GM12878 (cell line): ENCODE measurements around the gene GLIPR1L1.

Source experiments
- BHLHE40 ChIP-seq, 2 experiments: fragments of 450-650 bp in 1 of 2; IDR thresholded peaks; 2 replicates each; pipeline ENCODE4 v1.6.1; 2011 to 2017; ENCODE audit warnings: low read depth in 2 of 2, borderline replicate concordance in 1 of 2, improper control_type of control experiment in 1 of 2, low read length in 1 of 2, mild to moderate bottlenecking in 1 of 2
- CTCF ChIP-seq, 3 experiments: IDR thresholded peaks in 2 of 3; conservative IDR thresholded peaks in 1 of 3; 2 replicates each; pipeline ENCODE4 v1.5.1; 2011; ENCODE audit warnings: low read depth in 3 of 3, low read length in 3 of 3, mild to moderate bottlenecking in 3 of 3, control low read depth in 2 of 3, moderate library complexity in 2 of 3, inconsistent platforms in 1 of 3, mixed read lengths in 1 of 3; ENCODE audit not compliant: control insufficient read depth in 2 of 3, insufficient read depth in 1 of 3; ENCODE audit errors: extremely low read depth in 1 of 3
- EP300 ChIP-seq, 2 experiments: fragments of 150-350 bp in 1 of 2; IDR thresholded peaks; 2 replicates each; pipeline ENCODE4 v1.6.1; 2011 to 2012; ENCODE audit warnings: low read depth in 2 of 2, low read length in 2 of 2, borderline replicate concordance in 1 of 2, improper control_type of control experiment in 1 of 2, inconsistent platforms in 1 of 2; ENCODE audit not compliant: control insufficient read depth in 1 of 2
- EZH2 ChIP-seq: IDR thresholded peaks from 2 replicates; pipeline ENCODE4 v1.6.1; 2012; ENCODE audit warnings: low read depth, mild to moderate bottlenecking, control low read depth, inconsistent platforms, low read length, borderline replicate concordance; ENCODE audit not compliant: control insufficient read depth
- FOXK2 ChIP-seq: fragments of 450-650 bp; IDR thresholded peaks from 2 replicates; pipeline ENCODE4 v1.6.1; 2017; ENCODE audit warnings: mild to moderate bottlenecking, moderate library complexity
- GATAD2B ChIP-seq: fragments of 450-650 bp; conservative IDR thresholded peaks from 2 replicates; pipeline ENCODE4 v1.6.1; 2017; ENCODE audit warnings: low read depth, mild to moderate bottlenecking, moderate library complexity
- MAX ChIP-seq: IDR thresholded peaks from 2 replicates; pipeline ENCODE4 v1.6.1; 2012; ENCODE audit warnings: low read depth, low read length, improper control_type of control experiment
- NFIC ChIP-seq: IDR thresholded peaks from 2 replicates; pipeline ENCODE4 v1.6.1; 2012; ENCODE audit warnings: low read depth, mild to moderate bottlenecking, inconsistent platforms, low read length, moderate library complexity
- NFXL1 ChIP-seq: fragments of 450-650 bp; IDR thresholded peaks from 2 replicates; pipeline ENCODE4 v1.6.1; 2017; ENCODE audit warnings: antibody characterized with exemption, mild to moderate bottlenecking, borderline replicate concordance
- POLR2A ChIP-seq: IDR thresholded peaks from 2 replicates; pipeline ENCODE4 v1.6.1; 2011; ENCODE audit warnings: low read depth, mild to moderate bottlenecking, low read length
- TAF1 ChIP-seq: IDR thresholded peaks from 2 replicates; pipeline ENCODE4 v1.6.1; 2011; ENCODE audit warnings: mild to moderate bottlenecking, low read depth, low read length, borderline replicate concordance
- YY1 ChIP-seq: IDR thresholded peaks from 2 replicates; pipeline ENCODE4 v1.6.1; 2011; ENCODE audit warnings: low read depth, mild to moderate bottlenecking, low read length

- TF ChIP-seq TAF1 (no peak), POLR2A (no peak), CTCF (IDR thresholded peaks at IDR 0.05 in 2 of 3, conservative IDR thresholded peaks at IDR 0.05 in 1 of 3; ENCODE audit: control insufficient read depth in 2 of 3, extremely low read depth in 1 of 3, insufficient read depth in 1 of 3, low read depth in 3 of 3, low read length in 3 of 3) (no peak), YY1 (no peak), EP300 (IDR thresholded peaks at IDR 0.05; ENCODE audit: borderline replicate concordance in 1 of 2, control insufficient read depth in 1 of 2, low read depth in 2 of 2, low read length in 2 of 2) (no peak), MAX (no peak), EZH2 (no peak), FOXK2 (no peak), BHLHE40 (IDR thresholded peaks at IDR 0.05; ENCODE audit: borderline replicate concordance in 1 of 2, low read depth in 2 of 2, low read length in 1 of 2) (no peak), GATAD2B (no peak), NFXL1 (no peak), NFIC (no peak)
Measured at GRCh38 chr12:75345531-75345930, 11.1 kb downstream of the GLIPR1L1 start.
